MM.1S (cell line): ENCODE results near the gene RND1.

Experiments
- DNase-seq: peaks from one replicate; pipeline ENCODE4 v3.0.0-alpha.2; 2015
- H2AFZ ChIP-seq: fragments of 300-600 bp; sonication (generic); 2 replicates; pipeline ENCODE4 v1.6.0; 2016; ENCODE audit warnings: antibody characterized with exemption, low read length
- H3F3A ChIP-seq: fragments of 300-600 bp; sonication (generic); 2 replicates; pipeline ENCODE4 v1.6.1; 2016; ENCODE audit warnings: mild to moderate bottlenecking, antibody characterized with exemption, low read length, moderate library complexity, mixed read lengths; ENCODE audit not compliant: insufficient read depth
- H3K27ac ChIP-seq: fragments of 300-600 bp; sonication (generic); 2 replicates; pipeline ENCODE4 v1.5.1; 2016; ENCODE audit warnings: mild to moderate bottlenecking, low read length
- H3K27me3 ChIP-seq: fragments of 300-600 bp; sonication (generic); replicated peaks from 2 replicates; pipeline ENCODE4 v1.6.0; 2016; ENCODE audit warnings: low read length; ENCODE audit not compliant: insufficient read depth
- H3K36me3 ChIP-seq: fragments of 300-600 bp; sonication (generic); replicated peaks from 2 replicates; pipeline ENCODE4 v1.6.1; 2016; ENCODE audit warnings: mild to moderate bottlenecking, low read length, mixed read lengths; ENCODE audit not compliant: insufficient read depth
- H3K4me1 ChIP-seq: fragments of 300-600 bp; sonication (generic); 2 replicates; pipeline ENCODE4 v1.6.1; 2016; ENCODE audit warnings: low read length, mixed read lengths
- H3K4me2 ChIP-seq: fragments of 300-600 bp; sonication (generic); 2 replicates; pipeline ENCODE4 v1.6.0; 2016; ENCODE audit warnings: low read depth, low read length
- H3K4me3 ChIP-seq: fragments of 300-600 bp; sonication (generic); 2 replicates; pipeline ENCODE4 v1.5.1; 2016; ENCODE audit warnings: low read length, mixed read lengths
- H3K79me2 ChIP-seq: fragments of 300-600 bp; sonication (generic); 2 replicates; pipeline ENCODE4 v1.6.1; 2016; ENCODE audit warnings: mixed run types, low read length, mixed read lengths
- H3K9ac ChIP-seq: fragments of 300-600 bp; sonication (generic); 2 replicates; pipeline ENCODE4 v1.6.1; 2016; ENCODE audit warnings: low read length, mixed read lengths
- H3K9me2 ChIP-seq: fragments of 300-600 bp; sonication (generic); replicated peaks from 2 replicates; pipeline ENCODE4 v1.6.1; 2016; ENCODE audit warnings: mild to moderate bottlenecking, low read length, mixed read lengths; ENCODE audit not compliant: insufficient read depth
- H3K9me3 ChIP-seq: fragments of 300-600 bp; sonication (generic); replicated peaks from 2 replicates; pipeline ENCODE4 v1.6.1; 2016; ENCODE audit warnings: mild to moderate bottlenecking, low read length, mixed read lengths; ENCODE audit not compliant: insufficient read depth
- H4K20me1 ChIP-seq: fragments of 300-600 bp; sonication (generic); 2 replicates; pipeline ENCODE4 v1.6.1; 2016; ENCODE audit warnings: mild to moderate bottlenecking, low read length, moderate library complexity, mixed read lengths; ENCODE audit not compliant: insufficient read depth
- EZH2 ChIP-seq: fragments of 300-600 bp; sonication (generic); optimal IDR thresholded peaks from 2 replicates; pipeline ENCODE3; 2017; ENCODE audit warnings: low read depth, mild to moderate bottlenecking, antibody characterized with exemption, low read length, mixed read lengths
- EZH2phosphoT487 ChIP-seq: fragments of 300-600 bp; sonication (generic); IDR thresholded peaks from 2 replicates; pipeline ENCODE4 v1.6.1; 2018; ENCODE audit warnings: antibody characterized with exemption, low read length
- TF ChIP-seq, protein P1 (sequence below): fragments of 300-600 bp; sonication (generic); IDR thresholded peaks from 2 replicates; pipeline ENCODE4 v1.5.1; 2016; ENCODE audit warnings: antibody characterized with exemption, low read length, mixed read lengths

Gene RND1

DNA sequence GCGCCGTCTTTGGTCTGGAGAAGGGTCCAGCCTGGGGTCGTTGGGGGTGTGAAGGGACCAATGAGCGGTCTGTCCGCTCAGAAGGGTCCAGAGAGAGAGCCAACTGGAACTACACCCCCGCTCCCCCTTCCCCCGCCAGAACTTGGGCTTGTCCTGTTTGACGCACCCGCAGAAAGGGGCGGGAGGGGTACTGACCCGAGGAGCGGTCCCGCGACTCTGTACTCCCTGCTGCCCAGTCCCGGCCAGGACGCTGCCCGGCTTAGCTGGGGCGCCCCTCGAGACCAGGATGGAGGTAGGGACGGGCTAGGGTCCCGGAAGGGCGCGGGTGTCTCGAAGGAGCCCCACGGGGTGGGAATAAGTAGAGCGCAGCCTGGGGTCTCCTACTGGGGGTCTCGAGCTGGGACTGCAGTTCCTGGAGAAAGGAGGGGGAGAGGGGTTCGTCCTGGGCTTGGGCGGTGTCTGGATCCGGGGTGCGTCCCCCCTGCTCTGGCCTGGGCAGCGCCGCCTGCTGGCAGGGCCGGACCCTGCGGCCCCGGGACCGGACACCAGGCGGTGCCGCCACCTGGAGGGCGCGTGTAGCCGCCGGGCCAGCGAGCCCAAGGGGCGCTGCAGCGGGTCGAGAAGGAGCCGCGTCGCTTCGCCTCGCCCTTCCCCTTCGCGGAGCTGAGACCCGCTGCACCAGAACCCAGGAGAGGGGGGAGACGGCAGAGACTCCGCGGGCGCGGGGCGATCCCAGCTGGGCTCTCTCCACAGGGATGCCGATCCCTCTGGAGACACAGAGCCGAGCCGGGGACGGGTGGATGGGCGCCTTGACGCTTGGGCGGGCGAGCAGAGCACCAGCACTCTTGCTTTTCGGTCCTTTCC lies 51.2 kb downstream of the RND1 start:
- H4K20me1 ChIP-seq: no peaks in the 10 kb centered on the region
- TF ChIP-seq EZH2phosphoT487 (no peak), EZH2 (no peak)
- TF ChIP-seq, protein P1, sequence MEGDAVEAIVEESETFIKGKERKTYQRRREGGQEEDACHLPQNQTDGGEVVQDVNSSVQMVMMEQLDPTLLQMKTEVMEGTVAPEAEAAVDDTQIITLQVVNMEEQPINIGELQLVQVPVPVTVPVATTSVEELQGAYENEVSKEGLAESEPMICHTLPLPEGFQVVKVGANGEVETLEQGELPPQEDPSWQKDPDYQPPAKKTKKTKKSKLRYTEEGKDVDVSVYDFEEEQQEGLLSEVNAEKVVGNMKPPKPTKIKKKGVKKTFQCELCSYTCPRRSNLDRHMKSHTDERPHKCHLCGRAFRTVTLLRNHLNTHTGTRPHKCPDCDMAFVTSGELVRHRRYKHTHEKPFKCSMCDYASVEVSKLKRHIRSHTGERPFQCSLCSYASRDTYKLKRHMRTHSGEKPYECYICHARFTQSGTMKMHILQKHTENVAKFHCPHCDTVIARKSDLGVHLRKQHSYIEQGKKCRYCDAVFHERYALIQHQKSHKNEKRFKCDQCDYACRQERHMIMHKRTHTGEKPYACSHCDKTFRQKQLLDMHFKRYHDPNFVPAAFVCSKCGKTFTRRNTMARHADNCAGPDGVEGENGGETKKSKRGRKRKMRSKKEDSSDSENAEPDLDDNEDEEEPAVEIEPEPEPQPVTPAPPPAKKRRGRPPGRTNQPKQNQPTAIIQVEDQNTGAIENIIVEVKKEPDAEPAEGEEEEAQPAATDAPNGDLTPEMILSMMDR: peak; percentile 99
- peaks cover 17% of the 10 kb centered on the region; the same call in 1 of the 2 replicates for H3K4me1 ChIP-seq
- DNase-seq: peak; percentile 87
- H3K27me3 ChIP-seq: peaks cover 14% of the 10 kb centered on the region
- H3F3A ChIP-seq: peaks cover 5% of the 10 kb centered on the region; the same call in 1 of the 2 replicates
- no peaks in the 10 kb centered on the region for H3K36me3 ChIP-seq
- H3K4me2 ChIP-seq: peak overlapping the region; percentile 100
- H3K9ac ChIP-seq: peak overlapping the region; percentile 70
- H3K9me2 ChIP-seq: no peaks in the 10 kb centered on the region
- H3K9me3 ChIP-seq: no peaks in the 10 kb centered on the region
- peak overlapping the region; percentile 29; the same call in 1 of the 2 replicates for H3K27ac ChIP-seq
- peak overlapping the region; percentile 100 for H2AFZ ChIP-seq
- no peaks in the 10 kb centered on the region for H3K79me2 ChIP-seq
- peak overlapping the region; percentile 78 for H3K4me3 ChIP-seq

DNA sequence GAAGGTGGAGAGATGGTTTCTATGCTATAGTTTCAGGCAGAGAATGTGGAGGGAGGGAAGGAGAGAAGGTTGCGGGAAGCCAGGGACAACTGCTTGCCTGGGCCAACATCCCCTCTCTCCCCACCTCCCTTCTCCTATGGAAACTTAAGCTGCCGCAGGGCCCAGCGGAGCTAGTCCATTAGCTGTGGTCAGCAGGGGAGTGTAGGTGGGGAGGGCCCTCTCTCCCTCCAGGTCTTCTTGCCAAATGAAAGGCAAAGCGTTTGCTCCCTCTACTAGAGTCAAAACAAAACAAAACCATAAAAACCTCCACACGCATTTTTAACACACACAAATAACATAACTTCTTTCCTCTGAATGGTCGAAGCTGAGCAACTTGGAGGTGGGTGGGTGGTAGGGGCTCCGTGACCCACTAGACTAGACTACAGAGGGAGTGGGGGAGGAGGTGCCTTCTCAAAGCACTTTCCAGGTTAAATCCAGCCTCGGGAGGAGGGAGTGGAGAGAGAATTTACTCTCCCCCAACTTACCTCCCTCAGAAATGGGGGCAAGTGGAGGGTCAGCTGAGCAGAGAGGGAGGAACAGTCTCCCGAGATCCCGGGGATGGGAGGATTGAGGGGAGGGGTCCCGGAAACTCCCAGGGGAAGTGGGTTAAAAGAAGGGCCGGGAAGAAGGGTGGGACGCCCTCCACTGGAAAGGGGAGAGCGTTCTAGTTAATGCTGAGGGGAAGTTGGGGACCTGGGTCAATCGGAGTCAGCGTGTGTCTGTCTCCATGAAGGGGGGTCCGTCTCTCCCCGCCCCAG lies 52.0 kb downstream of the RND1 start:
- peak overlapping the region; percentile 100 for H2AFZ ChIP-seq
- no peak overlapping the region for H3K27ac ChIP-seq
- H4K20me1 ChIP-seq: no peaks in the 10 kb centered on the region
- peak overlapping the region; percentile 70; the same call in 1 of the 2 replicates for H3K9ac ChIP-seq
- H3K79me2 ChIP-seq: no peaks in the 10 kb centered on the region
- H3F3A ChIP-seq: peaks cover 5% of the 10 kb centered on the region; the same call in 1 of the 2 replicates
- H3K4me1 ChIP-seq: peaks cover 17% of the 10 kb centered on the region; the same call in 1 of the 2 replicates
- TF ChIP-seq EZH2phosphoT487: no peak
- no peak for TF ChIP-seq EZH2
- TF ChIP-seq, protein P1: no peak
- H3K4me3 ChIP-seq: peak overlapping the region; percentile 78
- no peaks in the 10 kb centered on the region for H3K9me3 ChIP-seq
- no peaks in the 10 kb centered on the region for H3K9me2 ChIP-seq
- DNase-seq: no peak
- peaks cover 14% of the 10 kb centered on the region for H3K27me3 ChIP-seq
- peak overlapping the region; percentile 100 for H3K4me2 ChIP-seq
- H3K36me3 ChIP-seq: no peaks in the 10 kb centered on the region

DNA sequence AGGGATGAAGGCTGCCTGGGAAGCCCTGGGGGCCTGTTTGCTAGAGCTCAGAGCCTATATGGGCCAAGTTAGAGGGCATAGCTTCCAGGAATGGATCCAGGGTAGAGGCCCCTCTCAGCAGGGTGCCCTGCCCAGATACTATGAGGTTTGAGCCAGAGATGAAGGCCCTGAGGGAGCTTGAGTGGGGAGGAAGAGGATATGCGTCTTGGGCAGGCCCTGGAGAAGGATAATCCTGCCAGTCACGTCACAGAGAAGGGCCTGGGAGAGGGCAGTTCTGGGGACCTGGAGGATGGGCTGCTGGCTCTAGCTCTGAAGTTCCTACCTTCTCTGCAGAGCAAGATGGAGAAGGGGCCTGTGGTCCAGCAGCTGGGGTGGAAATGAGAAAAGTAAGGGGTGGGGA lies 53.3 kb downstream of the RND1 start:
- no peak overlapping the region for H3K9ac ChIP-seq
- no peak overlapping the region for H3K4me2 ChIP-seq
- no peaks in the 10 kb centered on the region for H3K36me3 ChIP-seq
- no peak for DNase-seq
- no peaks in the 10 kb centered on the region for H3K79me2 ChIP-seq
- H3K4me1 ChIP-seq: peaks cover 17% of the 10 kb centered on the region; the same call in 1 of the 2 replicates
- no peaks in the 10 kb centered on the region for H3K9me3 ChIP-seq
- H4K20me1 ChIP-seq: no peaks in the 10 kb centered on the region
- TF ChIP-seq, protein P1: no peak
- TF ChIP-seq EZH2phosphoT487 (no peak), EZH2 (no peak)
- no peak overlapping the region for H3K4me3 ChIP-seq
- H2AFZ ChIP-seq: no peak overlapping the region
- no peak overlapping the region for H3K27ac ChIP-seq
- peaks cover 10% of the 10 kb centered on the region for H3K27me3 ChIP-seq
- peaks cover 5% of the 10 kb centered on the region; the same call in 1 of the 2 replicates for H3F3A ChIP-seq
- no peaks in the 10 kb centered on the region for H3K9me2 ChIP-seq
